Stomach (tissue), 4 donors: ENCODE measurements around the gene FADS6.

Experiments
- CTCF ChIP-seq, 7 experiments: fragments of 450-650 bp in 4 of 7; fragments of 200-600 bp in 3 of 7; sonication (generic) in 3 of 7; IDR thresholded peaks; one replicate each; pipeline ENCODE4 v1.5.1; 2016 to 2019; ENCODE audit warnings: antibody characterized with exemption in 7 of 7, control low read depth in 2 of 7, mild to moderate bottlenecking in 1 of 7
- EP300 ChIP-seq: sonication (generic); formaldehyde crosslinking; IDR thresholded peaks from one replicate; pipeline ENCODE4 v1.6.1; 2017; ENCODE audit warnings: antibody characterized with exemption
- POLR2A ChIP-seq, 4 donors: fragments of 450-650 bp; IDR thresholded peaks; one replicate each; pipeline ENCODE4 v1.6.1; 2016; ENCODE audit warnings: antibody characterized with exemption in 4 of 4, control low read depth in 2 of 4, mild to moderate bottlenecking in 1 of 4, moderate library complexity in 1 of 4
- POLR2AphosphoS5 ChIP-seq, 3 donors: sonication (generic); formaldehyde crosslinking; IDR thresholded peaks; one replicate each; pipeline ENCODE4 v1.6.1; 2016; ENCODE audit warnings: antibody characterized with exemption in 3 of 3

- TF ChIP-seq CTCF (IDR thresholded peaks at IDR 0.05) = no peak
- TF ChIP-seq EP300 = no peak
- TF ChIP-seq POLR2A (IDR thresholded peaks at IDR 0.05) = no peak
- no peak for TF ChIP-seq POLR2AphosphoS5 (IDR thresholded peaks at IDR 0.05)
Observed at GRCh38 chr17:74850914-74851313, 42.5 kb downstream of the FADS6 start.
